Measurements from ENCODE around the gene ROM1.
A peak's percentile ranks its signal among the peaks of the same experiment; 100 is the strongest.
"Not testable (repeated sequence)": the region's sequence is repeated elsewhere in the genome, so short reads cannot be mapped to it uniquely, and the experiment has no call there.

Gene ROM1

DNA sequence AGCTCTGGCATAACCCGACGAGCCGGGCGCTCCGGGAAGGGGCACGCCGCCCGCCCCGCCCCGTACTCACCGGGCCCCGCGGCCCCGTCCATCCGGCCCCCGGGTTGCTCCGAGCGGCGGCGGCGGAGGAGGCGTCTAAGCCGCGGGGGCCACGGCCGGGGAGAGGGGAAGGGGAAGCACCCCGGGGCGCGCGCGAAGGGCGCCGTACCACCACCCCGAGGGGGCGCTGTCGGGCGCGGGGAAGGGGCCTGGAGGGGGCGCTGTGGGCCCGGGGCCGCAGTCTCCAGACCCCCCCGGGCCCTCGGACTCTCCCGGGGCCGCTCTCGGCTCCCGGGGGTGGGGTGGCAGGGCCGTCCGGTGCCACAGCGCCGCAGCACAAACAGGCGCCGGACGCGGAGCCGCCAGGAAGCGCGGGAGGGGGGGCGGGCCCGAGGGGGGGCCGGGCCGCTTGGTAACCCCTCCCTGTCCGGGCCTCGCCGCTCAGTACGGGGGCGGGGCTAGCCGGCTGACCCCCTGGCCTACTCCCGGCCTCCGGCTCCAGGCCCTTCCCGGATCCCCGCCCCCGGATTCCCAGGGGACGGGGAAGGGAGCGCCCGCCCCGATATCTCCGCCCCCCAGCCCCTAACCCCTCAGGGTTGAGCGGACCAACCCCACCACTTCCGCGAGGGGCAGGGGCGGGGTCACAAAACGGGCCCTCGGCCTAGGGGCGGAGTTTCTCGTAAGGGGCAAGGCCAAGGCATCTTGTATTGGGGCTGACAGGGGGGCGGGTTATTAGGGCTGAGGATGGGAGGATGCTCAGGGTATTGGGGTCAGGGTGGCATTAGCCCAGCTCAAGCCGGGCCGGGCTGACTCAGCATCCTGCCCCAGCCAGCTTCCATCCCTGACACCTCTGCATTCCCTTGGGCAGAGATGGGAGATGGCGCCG is at the start of gene ROM1, which contains the start of gene EML3:
TSS of gene ROM1 (plus strand) at position 892 of the 925 bp plus-strand sequence. CDS start at position 917, 25 bp downstream.
TSS of gene EML3 (minus strand) at position 410 of the 925 bp plus-strand sequence. CDS start at position 92, 318 bp downstream.
- DNase-seq = peak; percentile 95

GRCh38 chr11:62565100-62565802 is 47.8 kb upstream of the ROM1 start:
- no peak for DNase-seq

DNA sequence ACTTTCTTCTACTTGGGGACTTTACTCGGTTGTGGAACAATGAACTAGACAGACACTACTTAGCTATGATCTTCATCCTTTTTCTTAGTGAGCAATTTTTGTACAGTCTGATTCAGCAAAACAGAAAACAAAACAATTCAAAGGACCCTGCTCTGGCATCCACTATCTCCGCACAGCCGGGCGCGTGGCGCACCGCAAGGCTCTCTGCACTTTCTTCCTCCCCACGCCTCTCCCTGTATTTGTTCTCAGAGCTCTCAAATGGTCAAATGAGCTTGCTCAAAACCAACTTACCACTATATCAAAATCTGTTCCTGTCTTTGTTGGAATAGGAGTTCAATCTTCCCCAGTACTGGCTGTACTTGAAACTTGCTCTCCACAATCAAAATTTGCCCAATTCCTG is 46.8 kb upstream of the ROM1 start:
- DNase-seq = no peak

- DNase-seq = no peak
These were observed 45.9 kb upstream of the ROM1 start for GRCh38 chr11:62567018-62567633.

- DNase-seq = no peak
These were observed 43.4 kb upstream of the ROM1 start for GRCh38 chr11:62569611-62570010.

DNA sequence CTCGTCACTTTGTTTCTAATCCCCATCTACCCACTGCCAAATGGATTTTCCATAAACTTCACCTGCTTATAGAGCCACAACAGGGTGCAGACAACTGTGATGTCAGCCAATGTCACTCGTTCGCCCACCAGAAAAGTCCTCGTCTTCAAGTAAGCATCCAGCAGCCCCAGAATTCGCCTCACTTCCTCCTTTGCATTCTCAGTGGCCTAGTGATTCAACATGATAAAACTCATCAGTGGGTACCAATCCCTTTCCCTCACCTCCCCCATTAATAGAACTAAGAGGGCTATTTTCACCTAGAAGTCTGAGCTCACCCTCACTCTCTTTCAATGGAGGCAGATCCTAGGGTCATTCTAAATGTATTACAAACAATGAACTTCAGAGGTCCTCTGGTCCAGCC is 42.2 kb upstream of the ROM1 start:
- DNase-seq = not testable (repeated sequence)

- DNase-seq = not testable (repeated sequence)
These were observed 41.6 kb upstream of the ROM1 start for GRCh38 chr11:62571493-62571892.

GRCh38 chr11:62572431-62572830 is 40.6 kb upstream of the ROM1 start:
- DNase-seq = no peak

DNA sequence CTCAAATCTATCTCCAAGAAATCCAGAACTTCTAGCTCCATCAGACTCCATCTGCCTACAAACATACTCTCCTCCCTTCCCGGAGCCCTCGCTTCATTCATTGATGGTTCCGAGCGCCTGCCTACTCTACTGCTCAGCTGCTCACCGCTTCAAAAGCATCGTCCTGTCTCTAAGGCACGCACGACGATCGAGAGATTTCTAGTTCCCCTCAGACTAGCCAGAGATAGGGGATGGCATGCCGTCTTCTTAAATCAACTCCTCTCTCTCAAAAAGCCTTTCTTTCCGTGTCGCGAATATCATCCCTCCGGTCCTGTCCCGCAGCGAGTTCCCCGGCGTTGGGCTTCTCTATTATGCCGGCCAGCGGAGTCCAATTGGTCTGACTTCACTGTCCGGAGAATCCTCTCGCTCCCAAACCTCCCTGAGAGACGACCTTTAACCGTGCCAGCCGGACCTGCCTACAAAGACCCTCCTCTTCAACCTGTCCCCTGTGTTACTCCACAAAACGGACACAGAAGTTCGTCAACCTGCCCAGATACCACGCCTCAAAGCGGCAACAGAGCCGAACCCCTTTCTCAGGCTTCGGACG is 40.0 kb upstream of the ROM1 start:
- DNase-seq = no peak

DNA sequence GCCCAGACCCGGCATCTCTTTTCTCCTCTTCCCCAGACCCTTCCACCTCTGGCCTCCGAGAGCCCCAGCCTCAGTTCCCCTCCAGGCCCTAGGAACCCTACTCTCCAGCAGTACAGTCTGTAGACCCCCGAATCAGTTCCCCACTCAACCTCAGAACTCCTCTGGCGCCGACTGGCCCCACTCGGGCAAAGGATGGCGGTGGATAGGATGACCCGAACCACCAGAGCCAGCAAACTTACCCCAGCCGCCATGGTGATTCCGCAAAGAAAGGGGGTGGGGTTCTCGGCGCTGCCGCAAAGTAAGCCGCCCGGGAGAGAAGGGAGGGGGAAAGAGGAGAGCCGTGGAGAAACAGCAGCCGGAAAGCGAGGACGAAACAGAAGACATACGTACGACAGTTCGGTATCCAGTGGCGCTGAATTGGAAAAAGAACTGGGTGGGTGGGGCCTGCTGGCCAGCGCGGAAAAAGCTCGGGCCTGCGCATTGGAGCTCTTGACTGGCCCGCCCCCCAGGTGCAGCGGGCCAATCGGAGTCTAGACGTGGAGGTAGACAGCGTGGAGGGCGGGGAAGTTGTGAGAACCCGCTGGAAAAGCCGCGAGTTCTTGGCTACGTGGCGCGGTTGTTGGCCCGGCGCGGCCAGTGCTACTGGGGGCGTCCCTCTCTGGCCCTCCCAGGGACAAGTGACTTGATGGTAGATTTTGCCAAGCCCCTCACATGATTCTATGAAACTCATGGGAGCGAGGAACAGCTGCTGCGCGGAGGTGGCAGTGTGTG is 39.3 kb upstream of the ROM1 start, which contains the start of gene EEF1G:
TSS of gene EEF1G (minus strand) at position 300 of the 771 bp plus-strand sequence. CDS start at position 251, 49 bp downstream.
- DNase-seq = peak; percentile 100

GRCh38 chr11:62574363-62575071 is 38.5 kb upstream of the ROM1 start:
- peak; percentile 68 for DNase-seq

DNA sequence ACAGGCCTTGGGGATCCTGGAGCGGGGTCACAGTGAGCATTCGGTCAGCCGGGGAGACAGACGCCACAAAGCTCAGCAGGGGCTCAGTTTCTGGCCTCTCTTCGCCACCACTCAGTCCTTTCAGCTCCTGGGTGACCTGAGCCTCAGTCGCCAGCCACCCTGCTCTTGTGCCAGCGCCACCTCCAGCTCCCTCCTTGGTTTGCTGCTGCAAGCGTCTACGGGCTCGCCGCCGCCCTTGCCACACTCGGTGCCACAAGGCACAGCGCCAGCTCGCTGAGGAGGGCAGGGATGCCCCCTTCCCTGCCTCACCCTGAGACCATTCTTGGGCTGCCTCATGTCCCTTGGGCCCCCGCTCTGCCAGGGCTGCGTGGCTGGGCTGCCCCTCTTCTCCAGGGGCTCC is 37.9 kb upstream of the ROM1 start:
- no peak for DNase-seq

DNA sequence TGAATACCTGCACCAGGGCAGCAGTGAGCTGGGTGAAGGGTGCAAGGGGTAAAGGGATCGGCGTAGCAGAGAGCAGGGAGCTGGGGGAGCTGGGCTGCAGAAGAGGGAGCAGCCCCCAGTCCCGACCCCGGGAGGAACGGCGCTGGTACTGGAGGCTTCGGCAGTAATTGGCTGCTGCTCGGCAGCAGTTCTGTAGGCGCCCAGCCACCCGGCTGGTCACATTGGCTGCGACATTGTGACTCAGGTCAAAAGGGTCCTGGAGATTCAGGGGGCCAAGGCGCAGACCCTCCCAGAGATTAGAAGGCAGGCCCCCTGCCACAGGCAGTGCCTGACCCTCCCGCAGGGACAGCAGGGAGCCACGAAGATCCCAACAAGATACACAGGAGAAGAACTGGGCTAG is 37.2 kb upstream of the ROM1 start:
- no peak for DNase-seq

GRCh38 chr11:62577046-62577714 is 35.9 kb upstream of the ROM1 start:
- no peak for DNase-seq

- no peak for DNase-seq
These were observed 34.5 kb upstream of the ROM1 start for GRCh38 chr11:62578541-62578940.

- no peak for DNase-seq
These were observed 33.8 kb upstream of the ROM1 start for GRCh38 chr11:62579252-62579651.

DNA sequence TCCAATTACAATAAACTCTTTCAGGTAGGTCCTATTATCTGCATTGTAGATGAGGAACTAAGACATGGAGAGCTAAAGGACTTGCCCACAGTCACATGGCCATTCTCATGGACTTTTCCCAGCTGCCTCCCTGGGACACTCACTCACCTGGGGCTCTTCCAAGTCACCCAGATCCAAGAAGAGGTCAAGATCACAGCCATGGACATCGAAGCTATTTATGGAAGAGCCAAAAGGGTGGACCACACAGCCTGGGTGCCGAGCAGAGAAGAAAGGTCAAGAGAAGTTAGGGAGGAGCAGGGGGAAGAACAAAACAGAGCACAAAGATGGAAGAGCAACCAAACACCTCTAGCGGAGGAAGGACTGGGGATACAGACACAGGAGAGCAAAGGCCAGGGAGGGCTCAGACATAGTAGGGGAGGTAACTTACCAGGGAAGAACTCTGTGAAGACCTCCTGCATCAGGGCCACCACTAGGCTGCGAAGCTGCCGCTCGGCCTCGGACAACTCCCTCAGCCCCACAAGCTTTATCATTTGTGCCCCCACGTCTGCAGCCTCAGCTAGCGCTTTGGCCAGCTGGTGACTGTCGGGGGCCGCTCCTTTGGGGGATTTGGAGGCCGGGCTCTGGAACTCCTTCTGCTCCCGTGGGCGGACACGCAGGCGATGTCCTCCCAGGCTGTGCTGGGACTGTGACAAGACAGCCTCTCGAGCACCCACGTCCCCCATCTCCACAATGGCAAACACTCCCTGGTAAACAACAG is 31.9 kb upstream of the ROM1 start:
- DNase-seq = no peak

- not testable (repeated sequence) for DNase-seq
These were observed 31.3 kb upstream of the ROM1 start for GRCh38 chr11:62581735-62582134.

- not testable (repeated sequence) for DNase-seq
These were observed 27.7 kb upstream of the ROM1 start for GRCh38 chr11:62585356-62585755.

All from femur (tissue), 1 donor.